ENCODE measurements around the gene PMM1. TPM values are rescaled to one million over a fixed set of nuclear protein-coding genes. Genes with fewer than 3 reads are reported as not detected.
A peak's percentile ranks its signal among the peaks of the same experiment; 100 is the strongest.

The PMM1 gene
- total RNA-seq, 1 donor from 2014 or later: 35.5 TPM

- DNase-seq (ENCODE audit: extremely low spot score, unreplicated experiment): no peak
- Mint-ChIP-seq H3K36me3 (peaks cover 11% of the 10 kb centered on the region), H3K4me1 (ENCODE audit: unreplicated experiment) (peaks cover 26% of the 10 kb centered on the region), H3K9me3 (no peaks in the 10 kb centered on the region), H3K27me3 (no peaks in the 10 kb centered on the region), H3K4me3 (no peak overlapping the region), H3K27ac (peak overlapping the region; percentile 69)
- TF ChIP-seq, protein P1, sequence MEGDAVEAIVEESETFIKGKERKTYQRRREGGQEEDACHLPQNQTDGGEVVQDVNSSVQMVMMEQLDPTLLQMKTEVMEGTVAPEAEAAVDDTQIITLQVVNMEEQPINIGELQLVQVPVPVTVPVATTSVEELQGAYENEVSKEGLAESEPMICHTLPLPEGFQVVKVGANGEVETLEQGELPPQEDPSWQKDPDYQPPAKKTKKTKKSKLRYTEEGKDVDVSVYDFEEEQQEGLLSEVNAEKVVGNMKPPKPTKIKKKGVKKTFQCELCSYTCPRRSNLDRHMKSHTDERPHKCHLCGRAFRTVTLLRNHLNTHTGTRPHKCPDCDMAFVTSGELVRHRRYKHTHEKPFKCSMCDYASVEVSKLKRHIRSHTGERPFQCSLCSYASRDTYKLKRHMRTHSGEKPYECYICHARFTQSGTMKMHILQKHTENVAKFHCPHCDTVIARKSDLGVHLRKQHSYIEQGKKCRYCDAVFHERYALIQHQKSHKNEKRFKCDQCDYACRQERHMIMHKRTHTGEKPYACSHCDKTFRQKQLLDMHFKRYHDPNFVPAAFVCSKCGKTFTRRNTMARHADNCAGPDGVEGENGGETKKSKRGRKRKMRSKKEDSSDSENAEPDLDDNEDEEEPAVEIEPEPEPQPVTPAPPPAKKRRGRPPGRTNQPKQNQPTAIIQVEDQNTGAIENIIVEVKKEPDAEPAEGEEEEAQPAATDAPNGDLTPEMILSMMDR (conservative IDR thresholded peaks at IDR 0.05): no peak
These were observed 49.7 kb downstream of the PMM1 start for GRCh38 chr22:41540006-41540315.

DNA sequence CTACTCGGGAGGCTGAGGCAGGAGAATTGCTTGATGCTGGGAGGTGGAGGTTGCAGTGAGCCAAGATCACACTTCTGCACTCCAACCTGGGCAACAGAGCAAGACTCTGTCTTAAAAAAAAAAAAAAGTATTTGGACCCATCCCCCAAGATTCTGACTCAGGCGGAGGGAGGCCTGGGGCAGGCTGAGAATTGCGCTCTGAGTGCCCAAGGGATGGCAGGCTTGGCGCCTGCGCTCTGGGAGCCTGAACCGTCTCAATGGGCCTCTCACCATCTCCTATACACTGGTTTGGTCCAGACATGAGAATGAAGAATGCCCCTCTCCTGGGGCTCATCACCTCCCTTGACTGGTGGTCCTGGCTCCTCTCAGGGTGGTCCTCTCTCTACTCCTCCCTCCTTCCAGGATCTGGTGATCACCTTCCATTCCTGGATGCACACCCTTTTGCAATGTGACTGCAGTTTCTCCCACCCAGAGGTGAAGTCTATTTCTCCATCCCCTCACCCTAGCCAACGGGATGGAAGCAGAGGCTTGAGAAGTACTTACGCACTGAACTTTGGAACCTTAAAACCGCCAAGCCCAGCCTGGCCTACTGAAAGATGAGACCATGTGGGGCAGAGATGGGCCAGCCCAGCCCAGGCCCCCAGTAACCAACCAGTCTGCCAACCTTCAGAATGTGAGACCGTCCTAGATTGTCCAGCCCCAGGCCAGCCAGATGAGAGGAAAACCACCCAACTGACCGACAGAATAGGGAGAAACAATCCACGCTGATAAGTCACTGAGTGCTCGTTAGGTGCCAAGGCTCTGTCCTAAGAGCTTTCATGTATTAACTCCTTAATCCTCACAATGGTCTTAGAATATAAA is 50.3 kb downstream of the PMM1 start:
- Mint-ChIP-seq H3K36me3 (peaks cover 12% of the 10 kb centered on the region), H3K4me1 (ENCODE audit: unreplicated experiment) (peaks cover 20% of the 10 kb centered on the region), H3K27ac (peak overlapping the region; percentile 69), H3K27me3 (no peaks in the 10 kb centered on the region), H3K9me3 (no peaks in the 10 kb centered on the region), H3K4me3 (no peak overlapping the region)
- TF ChIP-seq, protein P1 (conservative IDR thresholded peaks at IDR 0.05): no peak
- no peak for DNase-seq (ENCODE audit: extremely low spot score, unreplicated experiment)

DNA sequence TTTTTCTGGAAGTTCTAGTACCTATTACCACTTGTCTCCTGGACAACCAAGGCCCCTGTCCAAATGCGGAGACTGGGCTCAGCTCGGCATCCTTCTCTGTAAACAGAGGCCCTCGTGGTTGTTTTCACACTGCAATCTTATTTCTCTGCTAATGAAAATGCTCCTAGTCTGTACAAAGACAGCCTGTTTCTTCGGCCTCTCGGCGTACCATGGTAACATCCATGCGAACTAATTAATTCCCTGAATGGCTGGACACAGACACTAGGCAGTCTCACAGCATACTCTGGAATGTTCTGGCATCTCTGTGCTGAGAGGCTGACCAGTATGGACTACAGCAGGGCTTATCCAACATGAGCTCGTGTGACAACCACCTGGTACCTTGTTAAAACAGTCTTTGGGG is 51.1 kb downstream of the PMM1 start:
- no peak overlapping the region for H3K4me3 Mint-ChIP-seq
- peaks cover 12% of the 10 kb centered on the region for H3K36me3 Mint-ChIP-seq
- H3K27ac Mint-ChIP-seq: no peak overlapping the region
- no peaks in the 10 kb centered on the region for H3K27me3 Mint-ChIP-seq
- peaks cover 18% of the 10 kb centered on the region for H3K4me1 Mint-ChIP-seq (ENCODE audit: unreplicated experiment)
- TF ChIP-seq, protein P1 (conservative IDR thresholded peaks at IDR 0.05): no peak
- H3K9me3 Mint-ChIP-seq: no peaks in the 10 kb centered on the region
- no peak for DNase-seq (ENCODE audit: extremely low spot score, unreplicated experiment)

DNA sequence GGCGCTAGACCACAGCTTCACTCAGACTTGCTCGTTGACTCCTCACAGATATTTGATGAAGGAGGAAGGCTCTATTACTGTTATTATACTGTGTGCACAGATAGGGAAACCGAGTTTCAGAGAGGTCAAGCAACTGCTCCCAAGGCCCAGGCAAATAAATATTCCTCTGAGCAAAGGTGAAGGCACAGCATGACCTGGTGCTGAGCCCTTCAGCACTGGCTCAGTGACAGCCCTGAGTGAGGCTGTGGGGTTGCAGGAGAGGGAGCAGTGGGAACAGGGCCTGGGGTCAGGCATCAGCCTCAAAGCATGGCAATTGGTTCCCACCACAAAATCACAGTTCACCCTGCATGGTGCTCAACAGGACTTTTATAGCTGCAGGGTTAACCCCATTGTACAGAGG is 52.4 kb downstream of the PMM1 start:
- H3K4me3 Mint-ChIP-seq: no peak overlapping the region
- TF ChIP-seq, protein P1 (conservative IDR thresholded peaks at IDR 0.05): no peak
- H3K4me1 Mint-ChIP-seq (ENCODE audit: unreplicated experiment): peaks cover 8% of the 10 kb centered on the region
- no peaks in the 10 kb centered on the region for H3K9me3 Mint-ChIP-seq
- DNase-seq (ENCODE audit: extremely low spot score, unreplicated experiment): no peak
- H3K27me3 Mint-ChIP-seq: no peaks in the 10 kb centered on the region
- H3K27ac Mint-ChIP-seq: no peak overlapping the region
- peaks cover 8% of the 10 kb centered on the region for H3K36me3 Mint-ChIP-seq

- Mint-ChIP-seq H3K36me3 (peaks cover 8% of the 10 kb centered on the region), H3K27ac (peak overlapping the region; percentile 64), H3K4me3 (no peak overlapping the region)
These were observed 54.4 kb downstream of the PMM1 start for GRCh38 chr22:41535244-41535643.

More at GRCh38 chr22:41535244-41535643, 54.4 kb downstream of the PMM1 start:
- TF ChIP-seq, protein P1 (conservative IDR thresholded peaks at IDR 0.05): peak; percentile 49
- no peak for DNase-seq (ENCODE audit: extremely low spot score, unreplicated experiment)
- Mint-ChIP-seq H3K27me3 (no peaks in the 10 kb centered on the region), H3K4me1 (ENCODE audit: unreplicated experiment) (no peaks in the 10 kb centered on the region), H3K9me3 (no peaks in the 10 kb centered on the region)
